Natural killer cell treated with Interleukin-12 subunit alpha and Interleukin-12 subunit beta and Interleukin-15 and Interleukin-18, amount 100 ng/mL, for 72 hours (primary cell): ENCODE data around the gene SOX13. TPM values are rescaled to one million over a fixed set of nuclear protein-coding genes. Genes with fewer than 3 reads are reported as not detected.

Experiments used
- ATAC-seq, 2 donors: fragments of 150-1000 bp; cut with Tn5 transposase in 1 of 2; sonication (Bioruptor Pico), chemical (Tn5 transposase) in 1 of 2; 2 replicates each; pipeline ENCODE4 v1.10.0; 2021
- DNase-seq: peaks from one replicate; pipeline ENCODE4 v3.0.0; 2022; ENCODE audit warnings: low spot score
- H3K27ac Mint-ChIP-seq, 2 donors: 1 replicate in 1 of 2; 2 replicates in 1 of 2; pipeline ENCODE4 v1.8.0; 2022; ENCODE audit warnings: mixed read lengths in 2 of 2, mild to moderate bottlenecking in 1 of 2, moderate library complexity in 1 of 2
- H3K27me3 Mint-ChIP-seq, 2 donors: 1 replicate in 1 of 2; 2 replicates in 1 of 2; pipeline ENCODE4 v1.8.0; 2022; ENCODE audit warnings: mixed read lengths in 2 of 2
- H3K36me3 Mint-ChIP-seq: one replicate; pipeline ENCODE4 v1.8.0; 2022; ENCODE audit warnings: mixed read lengths
- H3K4me1 Mint-ChIP-seq, 2 donors: 1 replicate in 1 of 2; 2 replicates in 1 of 2; pipeline ENCODE4 v1.8.0; 2022; ENCODE audit warnings: low read depth in 2 of 2, mixed read lengths in 2 of 2, mild to moderate bottlenecking in 1 of 2
- H3K4me3 Mint-ChIP-seq: one replicate; pipeline ENCODE4 v1.8.0; 2022; ENCODE audit warnings: mixed read lengths
- H3K9me3 Mint-ChIP-seq: 2 replicates; pipeline ENCODE4 v1.8.0; 2022; ENCODE audit warnings: mixed read lengths
- total RNA-seq, 2 donors: library from RNA; stranded (reverse); gene quantifications; one replicate each; pipeline ENCODE4 v1.2.3, GENCODE V29; 2022

SOX13 gene
- total RNA-seq, 2 donors from 2014 or later: 5.9 to 8.3 TPM

- DNase-seq (no peak), ATAC-seq (peak; percentile 8 to 12)
- Mint-ChIP-seq H3K4me1 (peaks cover 21 to 24% of the 10 kb centered on the region in 2 donors), H3K36me3 (no peaks in the 10 kb centered on the region), H3K27ac (no peak overlapping the region), H3K9me3 (no peaks in the 10 kb centered on the region), H3K4me3 (peak overlapping the region; percentile 91), H3K27me3 (peaks cover 3 to 6% of the 10 kb centered on the region in 2 donors)
Observed at GRCh38 chr1:204074274-204075138, 1.6 kb downstream of the SOX13 start.

GRCh38 chr1:204075139-204075521 lies 2.2 kb downstream of the SOX13 start:
- no peak for ATAC-seq
- DNase-seq: no peak
- H3K27me3 Mint-ChIP-seq: peaks cover 3 to 6% of the 10 kb centered on the region in 2 donors
- no peaks in the 10 kb centered on the region for H3K36me3 Mint-ChIP-seq
- H3K9me3 Mint-ChIP-seq: no peaks in the 10 kb centered on the region
- peak overlapping the region; percentile 91 for H3K4me3 Mint-ChIP-seq
- H3K27ac Mint-ChIP-seq: no peak overlapping the region
- H3K4me1 Mint-ChIP-seq: peaks cover 25 to 29% of the 10 kb centered on the region in 2 donors

DNA sequence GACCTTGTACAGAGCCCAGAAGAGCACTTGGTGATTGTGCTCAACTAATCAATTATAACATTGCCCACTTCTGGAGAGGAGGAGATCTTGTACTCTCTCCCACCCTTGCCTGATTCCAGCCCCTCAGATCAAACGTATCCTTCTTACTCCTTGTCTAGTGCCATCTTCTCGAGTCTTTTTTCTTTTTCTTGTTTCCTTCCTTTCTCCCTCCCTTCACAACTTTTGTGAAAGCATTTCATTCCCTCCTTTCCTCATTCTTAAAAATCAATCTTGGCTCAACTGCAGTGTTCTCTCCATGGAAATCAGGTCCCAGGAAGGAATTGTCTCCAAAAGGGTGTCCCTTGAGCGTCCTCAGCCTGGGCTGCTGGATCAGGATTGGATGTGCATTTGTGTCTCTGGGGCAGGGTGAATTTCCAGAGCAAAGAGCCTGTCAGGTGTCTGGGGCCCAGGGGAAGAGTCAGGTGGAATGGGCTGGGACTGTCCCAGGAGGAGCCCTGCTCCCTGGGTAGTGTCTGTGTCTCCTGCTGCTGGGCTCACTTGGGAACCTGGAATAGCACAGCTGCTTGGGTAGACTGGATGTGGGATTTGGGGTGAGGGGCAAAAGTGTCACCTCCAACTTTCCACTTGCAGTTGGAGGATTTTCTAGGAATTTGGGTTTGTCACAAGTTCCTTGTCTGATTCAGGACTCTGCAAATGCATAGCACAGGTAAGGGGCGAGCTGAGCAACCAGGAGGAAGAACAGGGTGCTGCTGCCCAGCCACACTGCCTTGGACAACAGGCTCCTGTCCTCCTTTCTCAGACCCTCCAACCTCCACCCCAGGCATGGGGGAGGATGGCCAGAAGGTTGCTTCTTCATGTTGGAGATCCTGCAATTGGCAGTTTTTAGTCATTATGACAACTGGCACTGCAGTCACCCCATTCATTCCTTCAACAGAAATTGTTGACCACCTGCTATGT lies 3.3 kb downstream of the SOX13 start:
- Mint-ChIP-seq H3K27me3 (peaks cover under 1 to 3% of the 10 kb centered on the region in 2 donors), H3K27ac (no peak overlapping the region), H3K4me1 (peaks cover 27 to 31% of the 10 kb centered on the region in 2 donors), H3K9me3 (no peaks in the 10 kb centered on the region), H3K36me3 (no peaks in the 10 kb centered on the region), H3K4me3 (peak overlapping the region; percentile 4)
- ATAC-seq (no peak), DNase-seq (no peak)

DNA sequence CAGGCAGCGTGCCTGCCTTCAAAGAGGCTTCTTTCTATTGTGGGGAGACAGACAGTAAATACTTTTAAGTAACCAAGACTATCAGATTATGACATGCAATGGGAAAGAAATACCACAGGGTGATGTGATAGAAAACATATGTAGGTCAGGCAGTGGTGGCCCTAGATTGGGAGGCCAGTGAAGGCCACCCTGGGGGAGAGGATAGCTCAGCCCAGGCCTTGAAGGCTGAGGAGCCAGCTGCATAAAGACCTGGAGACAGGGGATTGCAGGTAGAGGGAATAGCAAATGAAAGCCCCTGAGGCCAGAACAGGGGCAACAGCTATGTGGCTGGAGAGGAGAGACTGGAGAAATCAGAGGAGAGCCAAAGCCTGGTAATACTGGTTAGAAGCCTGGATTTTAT lies 4.0 kb downstream of the SOX13 start:
- Mint-ChIP-seq H3K9me3 (no peaks in the 10 kb centered on the region), H3K4me3 (no peak overlapping the region), H3K27ac (no peak overlapping the region), H3K4me1 (peaks cover 30 to 34% of the 10 kb centered on the region in 2 donors), H3K27me3 (no peaks in the 10 kb centered on the region), H3K36me3 (no peaks in the 10 kb centered on the region)
- DNase-seq (no peak), ATAC-seq (no peak)

DNA sequence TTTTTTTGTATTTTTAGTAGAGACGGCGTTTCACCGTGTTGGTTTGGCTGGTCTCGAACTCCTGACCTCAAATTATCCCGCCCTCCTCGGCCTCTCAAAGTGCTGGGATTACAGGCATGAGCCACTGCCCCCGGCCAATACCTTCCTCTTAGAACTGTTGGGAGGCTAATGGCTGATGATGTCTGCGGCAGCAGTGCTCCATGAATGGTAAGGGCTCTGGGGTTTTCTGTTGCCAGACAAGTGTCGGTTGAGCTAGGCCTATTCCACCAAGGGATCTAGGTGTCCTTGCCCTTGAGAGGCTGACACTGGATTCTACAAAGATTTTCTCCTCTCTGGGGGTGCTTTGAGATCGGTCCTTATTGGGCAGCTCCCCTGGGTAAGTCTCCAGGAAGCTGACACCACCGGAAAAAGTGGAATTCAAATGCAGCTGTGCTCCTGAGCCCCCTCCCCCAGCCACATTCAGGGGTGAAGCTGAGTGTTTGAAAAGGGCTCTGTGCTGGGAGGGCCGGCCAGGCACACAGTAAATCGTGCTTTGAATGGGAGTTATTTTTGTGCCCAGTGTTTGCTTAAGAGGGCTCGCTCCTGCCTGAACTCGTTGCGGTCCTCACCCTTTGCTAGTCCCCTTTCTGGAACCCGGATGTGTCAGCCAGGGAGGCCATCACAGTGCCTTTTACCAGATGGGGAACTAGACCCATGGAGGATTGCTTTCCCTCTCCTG lies 5.2 kb downstream of the SOX13 start:
- H3K27ac Mint-ChIP-seq: no peak overlapping the region
- ATAC-seq: no peak
- H3K27me3 Mint-ChIP-seq: no peaks in the 10 kb centered on the region
- no peak for DNase-seq
- no peaks in the 10 kb centered on the region for H3K9me3 Mint-ChIP-seq
- H3K4me3 Mint-ChIP-seq: no peak overlapping the region
- H3K36me3 Mint-ChIP-seq: no peaks in the 10 kb centered on the region
- peaks cover 30 to 39% of the 10 kb centered on the region in 2 donors for H3K4me1 Mint-ChIP-seq

- Mint-ChIP-seq H3K4me1 (peaks cover 27 to 37% of the 10 kb centered on the region in 2 donors), H3K9me3 (no peaks in the 10 kb centered on the region)
Observed at GRCh38 chr1:204079608-204079999, 6.7 kb downstream of the SOX13 start.

GRCh38 chr1:204080163-204080903 lies 7.4 kb downstream of the SOX13 start:
- DNase-seq: no peak
- Mint-ChIP-seq H3K4me3 (no peak overlapping the region), H3K9me3 (no peaks in the 10 kb centered on the region), H3K27ac (no peak overlapping the region), H3K4me1 (peaks cover 32 to 40% of the 10 kb centered on the region in 2 donors), H3K27me3 (no peaks in the 10 kb centered on the region), H3K36me3 (no peaks in the 10 kb centered on the region)
- no peak for ATAC-seq

More at GRCh38 chr1:204079608-204079999, 6.7 kb downstream of the SOX13 start:
- Mint-ChIP-seq H3K27ac (no peak overlapping the region), H3K36me3 (no peaks in the 10 kb centered on the region), H3K4me3 (no peak overlapping the region), H3K27me3 (no peaks in the 10 kb centered on the region)
- DNase-seq (no peak), ATAC-seq (no peak)

DNA sequence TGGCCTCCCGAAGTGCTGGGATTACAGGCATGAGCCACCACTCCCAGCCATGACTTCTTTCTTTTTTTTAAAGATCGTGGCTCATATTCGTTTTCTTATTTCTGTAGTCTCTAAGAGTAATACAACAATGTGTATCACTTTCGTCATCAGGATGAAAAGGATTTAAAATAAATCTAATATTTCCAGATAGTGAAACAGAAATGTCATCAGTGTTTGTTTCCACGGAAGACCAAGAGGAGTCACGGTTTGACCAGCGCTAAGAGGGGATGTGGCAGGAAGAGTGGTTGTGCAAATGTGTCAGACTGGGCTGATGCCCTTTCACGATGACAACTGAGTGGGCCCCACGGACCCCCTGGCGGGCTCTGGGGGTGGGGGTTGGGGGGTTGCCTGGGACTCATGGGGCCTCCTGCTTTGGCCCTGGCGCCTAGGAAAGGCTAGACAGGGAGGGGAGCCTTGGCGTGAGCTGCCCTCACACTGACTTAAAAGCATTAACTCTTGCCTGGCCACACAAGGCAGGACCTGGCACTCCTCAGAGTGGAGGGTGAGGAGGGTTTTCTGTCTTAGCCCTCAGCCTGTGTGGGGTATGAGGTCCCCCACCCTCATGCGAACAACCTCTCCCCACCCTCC lies 8.4 kb downstream of the SOX13 start:
- Mint-ChIP-seq H3K27ac (peak overlapping the region in 1 of 2 donors; percentile 60), H3K4me1 (peaks cover 28 to 34% of the 10 kb centered on the region in 2 donors), H3K9me3 (no peaks in the 10 kb centered on the region), H3K4me3 (no peak overlapping the region), H3K36me3 (no peaks in the 10 kb centered on the region), H3K27me3 (no peaks in the 10 kb centered on the region)
- ATAC-seq (no peak), DNase-seq (no peak)

DNA sequence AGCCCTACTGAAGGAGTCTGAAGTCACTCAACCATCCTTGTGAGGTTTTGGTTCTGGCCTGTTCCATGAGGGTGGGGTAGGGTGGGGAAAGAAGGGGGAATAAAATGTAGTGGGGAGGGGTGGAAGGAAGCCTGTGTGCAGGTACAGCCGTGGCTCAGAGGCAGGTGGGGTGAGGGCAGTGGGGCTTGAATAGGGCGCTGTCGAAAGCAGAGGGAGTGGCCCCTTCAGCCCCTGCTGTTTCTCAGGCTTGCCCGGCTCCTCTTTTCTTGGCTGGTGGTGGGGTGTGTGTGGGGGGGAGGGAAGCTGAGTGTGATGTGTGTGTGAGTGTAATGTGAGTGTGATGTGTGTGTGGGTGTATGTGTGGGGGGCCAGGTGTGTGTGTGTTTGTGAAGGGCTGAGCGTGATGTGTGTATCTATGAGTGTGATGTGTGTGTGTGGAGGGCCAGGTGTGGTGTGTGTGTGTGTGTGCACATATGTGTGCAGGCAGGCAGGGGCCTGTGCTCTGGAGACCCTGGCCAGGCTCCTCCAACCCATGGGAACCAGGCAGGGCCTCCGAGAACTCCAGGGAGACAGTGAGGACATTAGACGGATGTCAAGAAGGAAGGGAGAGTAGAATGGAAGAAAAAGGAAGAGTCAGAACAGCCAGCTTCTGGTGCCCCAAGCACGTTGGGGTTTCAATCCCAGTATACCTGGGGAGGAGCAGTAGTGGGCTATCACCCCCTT lies 9.0 kb downstream of the SOX13 start:
- no peaks in the 10 kb centered on the region for H3K36me3 Mint-ChIP-seq
- peak overlapping the region in 1 of 2 donors; percentile 23 for H3K27ac Mint-ChIP-seq
- DNase-seq: no peak
- ATAC-seq: no peak
- no peaks in the 10 kb centered on the region for H3K9me3 Mint-ChIP-seq
- no peaks in the 10 kb centered on the region for H3K27me3 Mint-ChIP-seq
- H3K4me1 Mint-ChIP-seq: peaks cover 25 to 30% of the 10 kb centered on the region in 2 donors
- no peak overlapping the region for H3K4me3 Mint-ChIP-seq

GRCh38 chr1:204083491-204083890 lies 10.6 kb downstream of the SOX13 start:
- H3K4me3 Mint-ChIP-seq: no peak overlapping the region
- peaks cover 32 to 37% of the 10 kb centered on the region in 2 donors for H3K4me1 Mint-ChIP-seq
- H3K9me3 Mint-ChIP-seq: no peaks in the 10 kb centered on the region

DNA sequence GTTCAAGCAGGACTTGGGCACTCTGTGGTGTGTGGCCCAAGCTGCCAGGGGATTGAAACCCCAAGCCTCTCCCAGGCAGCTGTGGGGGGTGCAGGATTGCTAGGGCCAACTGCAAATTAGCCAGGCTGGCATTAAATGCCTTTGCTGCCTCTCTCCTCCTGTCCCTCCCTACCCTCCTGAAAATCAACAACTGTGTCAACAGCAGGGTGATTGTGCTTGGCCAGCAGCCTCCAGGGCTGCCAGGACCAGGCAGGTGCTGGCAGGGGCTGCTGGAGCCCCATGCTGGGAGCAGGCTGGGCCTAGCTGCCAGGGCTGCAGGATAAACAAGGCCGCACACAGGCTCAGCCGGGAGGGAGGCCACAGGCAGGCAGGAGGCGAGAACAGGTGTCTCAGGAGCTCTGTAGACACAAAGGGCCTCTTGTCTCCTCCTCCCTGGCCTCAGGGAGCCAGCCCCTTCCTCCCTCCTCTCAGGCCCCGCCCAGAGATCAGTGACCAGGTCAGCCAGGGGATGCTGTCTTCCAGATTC lies 11.4 kb downstream of the SOX13 start:
- H3K36me3 Mint-ChIP-seq: no peaks in the 10 kb centered on the region
- H3K9me3 Mint-ChIP-seq: no peaks in the 10 kb centered on the region
- H3K4me1 Mint-ChIP-seq: peaks cover 40 to 44% of the 10 kb centered on the region in 2 donors
- peak overlapping the region; percentile 53 to 67 for H3K27ac Mint-ChIP-seq
- DNase-seq (no peak), ATAC-seq (no peak)
- no peaks in the 10 kb centered on the region for H3K27me3 Mint-ChIP-seq
- no peak overlapping the region for H3K4me3 Mint-ChIP-seq

More at GRCh38 chr1:204083491-204083890, 10.6 kb downstream of the SOX13 start:
- peak overlapping the region in 1 of 2 donors; percentile 23 for H3K27ac Mint-ChIP-seq
- no peaks in the 10 kb centered on the region for H3K27me3 Mint-ChIP-seq
- no peaks in the 10 kb centered on the region for H3K36me3 Mint-ChIP-seq
- ATAC-seq (no peak), DNase-seq (no peak)

DNA sequence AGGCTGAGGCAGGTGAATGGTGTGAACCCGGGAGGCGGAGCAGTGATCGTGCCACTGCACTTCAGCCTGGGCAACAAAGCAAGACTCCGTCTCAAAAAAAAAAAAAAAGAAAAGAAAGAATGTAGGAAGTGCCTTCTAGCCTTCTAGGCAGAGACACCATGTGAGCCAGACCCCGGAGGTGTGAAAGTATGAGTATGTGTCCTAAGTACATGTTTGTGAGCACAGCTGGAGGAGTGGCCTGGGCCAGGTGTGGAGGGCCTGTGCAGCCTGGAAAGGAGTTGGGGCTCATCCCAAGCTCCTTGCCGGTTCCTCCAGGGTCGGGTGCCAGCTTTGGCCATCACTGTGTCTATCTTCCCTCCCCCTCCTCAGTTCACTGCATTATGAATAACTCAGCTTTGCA lies 13.0 kb downstream of the SOX13 start:
- peak; percentile 65 to 66 for ATAC-seq
- H3K4me3 Mint-ChIP-seq: no peak overlapping the region
- H3K36me3 Mint-ChIP-seq: no peaks in the 10 kb centered on the region
- H3K9me3 Mint-ChIP-seq: no peaks in the 10 kb centered on the region
- no peak for DNase-seq
- H3K4me1 Mint-ChIP-seq: peaks cover 40% of the 10 kb centered on the region in 2 donors
- no peaks in the 10 kb centered on the region for H3K27me3 Mint-ChIP-seq
- H3K27ac Mint-ChIP-seq: peak overlapping the region; percentile 53 to 67
